Osteoblast (primary cell): ENCODE measurements around the gene FUBP1. TPM values are rescaled to one million over a fixed set of nuclear protein-coding genes. Genes with fewer than 3 reads are reported as not detected.
A peak's percentile ranks its signal among the peaks of the same experiment; 100 is the strongest.

Experiments used
- DNase-seq: peaks from one replicate; pipeline ENCODE4 v3.0.0; 2011; ENCODE audit warnings: low spot score, mixed read lengths; ENCODE audit not compliant: insufficient read length; ENCODE audit errors: missing footprints
- H2AFZ ChIP-seq: 2 replicates; pipeline ENCODE4 v1.6.0; 2011; ENCODE audit warnings: mild to moderate bottlenecking, low read length
- H3K27ac ChIP-seq: 2 replicates; pipeline ENCODE4 v1.5.1; 2011; ENCODE audit warnings: mild to moderate bottlenecking, low read depth, low read length, moderate library complexity
- H3K27me3 ChIP-seq: 2 replicates; pipeline ENCODE4 v1.6.0; 2012; ENCODE audit warnings: mild to moderate bottlenecking, control low read depth, inconsistent platforms, low read length, moderate library complexity; ENCODE audit not compliant: insufficient read depth
- H3K36me3 ChIP-seq: 2 replicates; pipeline ENCODE4 v1.5.1; 2011; ENCODE audit warnings: mild to moderate bottlenecking, low read length, control low read depth, moderate library complexity; ENCODE audit not compliant: insufficient read depth
- H3K4me1 ChIP-seq: 2 replicates; pipeline ENCODE4 v1.5.1; 2011; ENCODE audit warnings: mild to moderate bottlenecking, low read length, control low read depth, moderate library complexity; ENCODE audit not compliant: insufficient read depth
- H3K4me2 ChIP-seq: 2 replicates; pipeline ENCODE4 v1.6.0; 2011; ENCODE audit warnings: mild to moderate bottlenecking, low read length; ENCODE audit not compliant: insufficient read depth
- H3K4me3 ChIP-seq: fragments of 200-600 bp; sonication (generic); 3 replicates; pipeline ENCODE4 v1.5.1; 2012; ENCODE audit warnings: mild to moderate bottlenecking, low read length, inconsistent platforms; ENCODE audit not compliant: insufficient read depth
- H3K79me2 ChIP-seq: 2 replicates; pipeline ENCODE4 v1.6.0; 2012; ENCODE audit warnings: mild to moderate bottlenecking, low read length, control low read depth, inconsistent platforms; ENCODE audit not compliant: insufficient read depth
- H3K9me3 ChIP-seq: 2 replicates; pipeline ENCODE4 v1.5.1; 2011; ENCODE audit warnings: low read depth, low read length, control low read depth
- H4K20me1 ChIP-seq: 2 replicates; pipeline ENCODE4 v1.6.0; 2012; ENCODE audit warnings: mild to moderate bottlenecking, low read length, control low read depth; ENCODE audit not compliant: insufficient read depth
- CTCF ChIP-seq: IDR thresholded peaks from 2 replicates; pipeline ENCODE4 v1.5.1; 2011; ENCODE audit warnings: mild to moderate bottlenecking, low read depth, low read length, moderate library complexity; ENCODE audit errors: extremely low read depth
- total RNA-seq: library from RNA; depleted of rRNA; stranded (reverse); fragments of >200 nt; gene quantifications from 2 replicates; pipeline ENCODE4 v1.2.3, GENCODE V29; 2012

The FUBP1 gene
- total RNA-seq, 1 donor, result 91.6 TPM

- peak overlapping the region; percentile 41 for H3K27ac ChIP-seq
- peaks cover 13% of the 10 kb centered on the region for H3K4me1 ChIP-seq
- peaks cover 59% of the 10 kb centered on the region for H4K20me1 ChIP-seq
- H3K4me3 ChIP-seq, result peak overlapping the region; percentile 31
- H3K36me3 ChIP-seq, result peaks cover 43% of the 10 kb centered on the region
- no peak for DNase-seq
- peaks cover 82% of the 10 kb centered on the region for H3K79me2 ChIP-seq
- TF ChIP-seq CTCF, result no peak
- no peak overlapping the region for H2AFZ ChIP-seq
- no peaks in the 10 kb centered on the region for H3K9me3 ChIP-seq
- no peaks in the 10 kb centered on the region for H3K27me3 ChIP-seq
- H3K4me2 ChIP-seq, result peak overlapping the region; percentile 95
Observed at GRCh38 chr1:78011050-78011449, 32.2 kb upstream of the FUBP1 start.

GRCh38 chr1:78009836-78010235 is 31.0 kb upstream of the FUBP1 start:
- peaks cover 31% of the 10 kb centered on the region for H3K36me3 ChIP-seq
- peak overlapping the region; percentile 41 for H3K27ac ChIP-seq
- TF ChIP-seq CTCF, result no peak
- H3K4me1 ChIP-seq, result peaks cover 13% of the 10 kb centered on the region
- H3K27me3 ChIP-seq, result no peaks in the 10 kb centered on the region
- no peak for DNase-seq
- peak overlapping the region; percentile 86 for H3K4me3 ChIP-seq
- H3K79me2 ChIP-seq, result peaks cover 87% of the 10 kb centered on the region
- H4K20me1 ChIP-seq, result peaks cover 52% of the 10 kb centered on the region
- H3K4me2 ChIP-seq, result peak overlapping the region; percentile 95
- no peaks in the 10 kb centered on the region for H3K9me3 ChIP-seq
- H2AFZ ChIP-seq, result no peak overlapping the region

- Histone ChIP-seq H3K79me2 (peaks cover 85% of the 10 kb centered on the region), H2AFZ (no peak overlapping the region), H3K4me3 (peak overlapping the region; percentile 86), H3K27ac (peak overlapping the region; percentile 41), H3K4me1 (peaks cover 13% of the 10 kb centered on the region), H3K4me2 (peak overlapping the region; percentile 95), H3K9me3 (no peaks in the 10 kb centered on the region), H3K36me3 (peaks cover 25% of the 10 kb centered on the region), H4K20me1 (peaks cover 48% of the 10 kb centered on the region), H3K27me3 (no peaks in the 10 kb centered on the region)
- no peak for DNase-seq
- no peak for TF ChIP-seq CTCF
Observed at GRCh38 chr1:78009276-78009675, 30.4 kb upstream of the FUBP1 start.

DNA sequence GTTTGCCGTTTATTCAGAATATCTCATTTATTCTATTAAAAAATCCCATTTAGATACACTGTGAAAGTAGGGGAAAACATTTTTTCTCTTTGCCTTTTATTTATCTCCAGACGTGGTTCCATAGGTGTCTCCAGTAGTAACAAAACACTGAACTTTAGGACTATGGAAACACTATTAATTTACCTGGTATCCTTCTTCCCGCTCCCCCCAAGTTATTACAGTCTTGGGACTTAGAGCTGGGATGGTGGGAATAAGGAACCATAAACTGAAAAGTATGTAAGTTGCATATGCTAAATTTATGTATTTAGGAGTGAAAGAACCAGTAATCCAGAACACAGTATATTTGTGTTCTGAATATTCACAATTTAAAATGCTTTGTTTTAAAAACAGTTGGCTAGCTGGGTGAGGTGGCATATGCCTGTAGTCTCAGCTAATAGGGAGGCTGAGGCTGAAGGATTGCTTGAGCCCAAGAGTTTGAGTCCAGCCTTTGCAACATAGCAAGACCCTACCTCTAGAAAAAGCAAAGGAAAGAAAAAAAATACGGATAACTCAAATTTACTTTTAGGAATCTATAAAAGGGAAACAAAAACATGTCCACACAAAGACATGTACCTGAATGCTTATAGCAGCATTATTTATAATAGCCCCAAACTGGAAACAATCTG is 28.9 kb upstream of the FUBP1 start:
- Histone ChIP-seq H3K27ac (peak overlapping the region; percentile 97), H3K79me2 (peaks cover 76% of the 10 kb centered on the region)

More for the DNA sequence above, 28.9 kb upstream of the FUBP1 start:
- peak overlapping the region; percentile 95 for H3K4me2 ChIP-seq
- no peak for DNase-seq
- no peak for TF ChIP-seq CTCF
- no peaks in the 10 kb centered on the region for H3K27me3 ChIP-seq
- no peaks in the 10 kb centered on the region for H3K9me3 ChIP-seq
- H2AFZ ChIP-seq, result no peak overlapping the region
- peaks cover 23% of the 10 kb centered on the region for H3K4me1 ChIP-seq
- H4K20me1 ChIP-seq, result peaks cover 39% of the 10 kb centered on the region
- H3K36me3 ChIP-seq, result peaks cover 10% of the 10 kb centered on the region
- H3K4me3 ChIP-seq, result peak overlapping the region; percentile 86
